Measurements from ENCODE around the gene CCZ1.
"Not testable (repeated sequence)": the region's sequence is repeated elsewhere in the genome, so short reads cannot be mapped to it uniquely, and the experiment has no call there.

- not testable (repeated sequence) for TF ChIP-seq CTCF (conservative IDR thresholded peaks at IDR 0.05; ENCODE audit: low read length); EZH2phosphoT487 (IDR thresholded peaks at IDR 0.05; ENCODE audit: borderline replicate concordance, low read depth, low read length)
These were observed 18.4 kb upstream of the CCZ1 start for GRCh38 chr7:5880106-5880505.

All from OCI-LY7 (cell line).